ENCODE results near the gene COL9A2. TPM values are rescaled to one million over a fixed set of nuclear protein-coding genes. Genes with fewer than 3 reads are reported as not detected.

The COL9A2 gene
- total and polyA plus RNA-seq, 9 donors, result 0.30 to 5.7 (median 1.7) TPM

DNA sequence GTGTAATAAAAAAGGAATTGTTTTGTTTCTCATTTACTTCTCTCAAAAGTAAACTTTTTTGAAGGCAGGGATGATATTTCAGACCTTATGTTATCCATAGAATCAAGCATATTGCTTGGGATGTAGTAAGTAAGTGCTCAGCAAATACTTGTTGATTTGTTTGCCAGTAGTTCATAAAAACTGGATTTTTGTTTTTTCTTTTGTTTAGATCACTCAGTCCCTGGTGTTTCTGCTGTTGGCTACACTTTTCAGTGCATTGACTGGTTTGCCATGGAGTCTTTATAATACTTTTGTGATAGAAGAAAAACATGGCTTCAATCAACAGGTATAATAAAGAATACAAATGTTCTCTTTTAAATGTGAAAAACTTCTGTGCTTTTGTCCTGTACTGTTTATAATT is 48.9 kb downstream of the COL9A2 start:
- DNase-seq, result no peak
- Histone ChIP-seq H3K27ac (no peak overlapping the region), H3K36me3 (peaks cover 2% of the 10 kb centered on the region), H3K4me1 (ENCODE audit: insufficient read depth) (no peaks in the 10 kb centered on the region), H3K4me3 (no peak overlapping the region), H3K27me3 (no peaks in the 10 kb centered on the region), H3K9me3 (no peaks in the 10 kb centered on the region)
- TF ChIP-seq EP300 (IDR thresholded peaks at IDR 0.05) (no peak), POLR2A (IDR thresholded peaks at IDR 0.05) (no peak)
- TF ChIP-seq, protein P1, sequence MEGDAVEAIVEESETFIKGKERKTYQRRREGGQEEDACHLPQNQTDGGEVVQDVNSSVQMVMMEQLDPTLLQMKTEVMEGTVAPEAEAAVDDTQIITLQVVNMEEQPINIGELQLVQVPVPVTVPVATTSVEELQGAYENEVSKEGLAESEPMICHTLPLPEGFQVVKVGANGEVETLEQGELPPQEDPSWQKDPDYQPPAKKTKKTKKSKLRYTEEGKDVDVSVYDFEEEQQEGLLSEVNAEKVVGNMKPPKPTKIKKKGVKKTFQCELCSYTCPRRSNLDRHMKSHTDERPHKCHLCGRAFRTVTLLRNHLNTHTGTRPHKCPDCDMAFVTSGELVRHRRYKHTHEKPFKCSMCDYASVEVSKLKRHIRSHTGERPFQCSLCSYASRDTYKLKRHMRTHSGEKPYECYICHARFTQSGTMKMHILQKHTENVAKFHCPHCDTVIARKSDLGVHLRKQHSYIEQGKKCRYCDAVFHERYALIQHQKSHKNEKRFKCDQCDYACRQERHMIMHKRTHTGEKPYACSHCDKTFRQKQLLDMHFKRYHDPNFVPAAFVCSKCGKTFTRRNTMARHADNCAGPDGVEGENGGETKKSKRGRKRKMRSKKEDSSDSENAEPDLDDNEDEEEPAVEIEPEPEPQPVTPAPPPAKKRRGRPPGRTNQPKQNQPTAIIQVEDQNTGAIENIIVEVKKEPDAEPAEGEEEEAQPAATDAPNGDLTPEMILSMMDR (IDR thresholded peaks at IDR 0.05), result no peak
- intact Hi-C loops (cut with DNase I), result no loop called here

DNA sequence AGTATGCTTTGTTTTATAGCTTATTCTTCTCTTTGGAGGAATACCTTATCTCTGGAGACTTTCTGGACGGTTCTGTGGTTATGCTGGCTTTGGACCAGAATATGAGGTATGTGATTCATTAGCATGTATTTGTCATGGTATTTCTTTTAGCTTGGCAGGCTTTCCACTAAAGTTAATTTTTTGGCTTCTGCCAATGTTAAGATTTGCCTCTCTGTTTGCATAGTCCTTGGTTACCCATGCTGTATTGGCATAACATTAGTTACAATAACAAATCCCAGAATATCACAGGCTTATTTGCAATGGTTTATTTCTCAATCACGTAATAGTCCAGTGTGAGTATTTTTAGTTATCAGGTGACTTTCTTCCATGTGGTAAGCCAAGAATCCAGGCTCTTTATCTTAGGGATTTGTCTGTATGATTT is 49.3 kb downstream of the COL9A2 start:
- 14 to 39% (median 24%) methylated on average over 2 of the region's 2 CpGs for WGBS, 3 donors
- DNase-seq, result no peak
- no peak overlapping the region for H3K27ac ChIP-seq
- H3K36me3 ChIP-seq, result peaks cover 2% of the 10 kb centered on the region
- H3K4me1 ChIP-seq (ENCODE audit: insufficient read depth), result no peaks in the 10 kb centered on the region
- H3K9me3 ChIP-seq, result no peaks in the 10 kb centered on the region
- no peak overlapping the region for H3K4me3 ChIP-seq
- no peaks in the 10 kb centered on the region for H3K27me3 ChIP-seq
- TF ChIP-seq EP300 (IDR thresholded peaks at IDR 0.05) (no peak), POLR2A (IDR thresholded peaks at IDR 0.05) (no peak)
- TF ChIP-seq, protein P1 (IDR thresholded peaks at IDR 0.05), result no peak
- intact Hi-C loops (cut with DNase I), result no loop called here

DNA sequence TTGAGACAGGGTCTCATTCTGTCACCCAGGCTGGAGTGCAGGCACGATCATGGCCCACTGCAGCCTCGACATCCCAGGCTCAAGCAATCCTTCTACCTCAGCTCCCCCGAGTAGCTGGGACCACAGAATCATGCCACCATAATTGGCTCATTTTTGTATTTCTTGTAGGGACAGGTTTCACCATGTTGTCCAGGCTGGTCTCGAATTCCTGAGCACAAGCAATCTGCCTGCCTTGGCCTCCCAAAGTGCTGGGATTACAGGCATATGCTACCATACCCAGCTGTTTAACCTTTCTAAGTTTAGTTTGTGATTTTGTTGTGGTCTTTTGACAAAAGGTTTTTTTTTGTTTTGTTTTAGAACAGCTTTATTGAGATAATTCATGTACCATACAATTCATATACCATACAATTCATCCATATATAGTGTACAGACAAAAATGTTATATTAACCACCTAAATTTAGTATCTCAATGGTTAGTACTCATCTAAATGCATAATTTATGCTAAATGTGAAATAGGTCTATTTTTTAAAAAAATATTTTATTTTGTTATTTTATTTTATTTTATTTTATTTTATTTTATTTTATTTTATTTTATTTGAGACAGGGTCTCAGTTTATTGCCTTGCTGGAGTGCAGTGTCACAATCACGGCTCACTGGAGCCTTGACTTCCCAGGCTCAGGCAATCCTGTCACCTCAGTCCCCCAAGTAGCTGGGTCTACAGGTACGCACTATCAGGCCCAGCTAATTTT is 50.1 kb downstream of the COL9A2 start:
- no peak overlapping the region for H3K27ac ChIP-seq
- no peak overlapping the region for H3K4me3 ChIP-seq
- H3K36me3 ChIP-seq, result peaks cover 2% of the 10 kb centered on the region
- H3K4me1 ChIP-seq (ENCODE audit: insufficient read depth), result no peaks in the 10 kb centered on the region
- no peaks in the 10 kb centered on the region for H3K27me3 ChIP-seq
- H3K9me3 ChIP-seq, result no peaks in the 10 kb centered on the region
- TF ChIP-seq EP300 (IDR thresholded peaks at IDR 0.05), result no peak
- no peak for TF ChIP-seq POLR2A (IDR thresholded peaks at IDR 0.05)
- TF ChIP-seq, protein P1 (IDR thresholded peaks at IDR 0.05), result no peak
- intact Hi-C loops (cut with DNase I), result no loop called here
- whole genome bisulfite sequencing, 3 donors, result 87 to 97% (median 95%) methylated on average over 6 of the region's 6 CpGs
- DNase-seq, result no peak

DNA sequence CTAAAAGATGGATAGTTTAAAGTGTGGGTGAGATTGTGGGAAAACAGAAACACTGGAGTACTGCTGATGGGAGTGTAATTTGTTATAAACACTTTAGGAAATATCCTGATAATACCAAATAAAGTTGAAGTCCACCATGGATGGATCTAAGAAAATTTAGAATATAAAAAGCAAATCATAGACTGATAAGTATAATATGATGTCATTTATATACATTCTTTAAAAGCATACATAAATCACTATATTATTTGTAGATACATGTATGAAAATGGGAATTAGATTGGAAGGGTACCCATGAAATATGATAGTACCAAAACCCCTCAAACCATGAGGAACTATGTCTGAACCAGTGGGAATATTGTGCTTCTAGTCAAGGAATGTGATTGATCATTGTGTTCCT is 51.2 kb downstream of the COL9A2 start:
- no peak for DNase-seq
- intact Hi-C loops (cut with DNase I), result no loop called here
- no peaks in the 10 kb centered on the region for H3K4me1 ChIP-seq (ENCODE audit: insufficient read depth)
- H3K27ac ChIP-seq, result no peak overlapping the region
- H3K4me3 ChIP-seq, result no peak overlapping the region
- H3K9me3 ChIP-seq, result no peaks in the 10 kb centered on the region
- TF ChIP-seq POLR2A (IDR thresholded peaks at IDR 0.05) (no peak), EP300 (IDR thresholded peaks at IDR 0.05) (no peak)
- TF ChIP-seq, protein P1 (IDR thresholded peaks at IDR 0.05), result no peak
- H3K27me3 ChIP-seq, result no peaks in the 10 kb centered on the region
- peaks cover 2% of the 10 kb centered on the region for H3K36me3 ChIP-seq
